AG04449 (cell line): ENCODE measurements around the gene NTN3.

ENCODE experiments used
- CTCF ChIA-PET: fragments of 350-600 bp; formaldehyde crosslinking; extraction: SDS; loops from one replicate; lab custom pipeline; 2021; ENCODE audit warnings: antibody characterized with exemption; lab: Yijun Ruan, JAX
- POLR2A ChIA-PET: fragments of 400-600, 350-600 bp; formaldehyde crosslinking; extraction: SDS; loops from one replicate; lab custom pipeline; 2020; ENCODE audit warnings: antibody characterized with exemption, inconsistent platforms; lab: Yijun Ruan, JAX
- DNase-seq: peaks from one replicate; pipeline ENCODE4 v3.0.0-alpha.2; 2010; ENCODE audit warnings: low read depth, low spot score
- H3K4me3 ChIP-seq: 2 replicates; pipeline ENCODE4 v1.5.1; 2011; ENCODE audit warnings: low read depth, mild to moderate bottlenecking, control low read depth, low read length
- TF ChIP-seq, protein P1 (sequence below): IDR thresholded peaks from one replicate; pipeline ENCODE4 v1.5.1; 2011; ENCODE audit warnings: mild to moderate bottlenecking, moderate library complexity, low read length, control low read depth, inconsistent platforms; ENCODE audit not compliant: insufficient read depth; ENCODE audit errors: missing control alignments

Gene NTN3

GRCh38 chr16:2460916-2461315 lies 10.2 kb upstream of the NTN3 start:
- ChIA-PET CTCF (interaction anchor here (0.7 to 1.1 kb wide), 2 partner anchors 13 to 41 kb away, joined by 3 to 4 read pairs; no protein-coding TSS in a partner anchor), POLR2A (interaction anchor here (1.4 to 1.6 kb wide), 3 partner anchors 8 to 14 kb away, joined by 3 to 5 read pairs (median 5); partner anchors contain the start of gene TBC1D24)
- no peak for DNase-seq
- H3K4me3 ChIP-seq, result peak overlapping the region; percentile 67
- TF ChIP-seq, protein P1, sequence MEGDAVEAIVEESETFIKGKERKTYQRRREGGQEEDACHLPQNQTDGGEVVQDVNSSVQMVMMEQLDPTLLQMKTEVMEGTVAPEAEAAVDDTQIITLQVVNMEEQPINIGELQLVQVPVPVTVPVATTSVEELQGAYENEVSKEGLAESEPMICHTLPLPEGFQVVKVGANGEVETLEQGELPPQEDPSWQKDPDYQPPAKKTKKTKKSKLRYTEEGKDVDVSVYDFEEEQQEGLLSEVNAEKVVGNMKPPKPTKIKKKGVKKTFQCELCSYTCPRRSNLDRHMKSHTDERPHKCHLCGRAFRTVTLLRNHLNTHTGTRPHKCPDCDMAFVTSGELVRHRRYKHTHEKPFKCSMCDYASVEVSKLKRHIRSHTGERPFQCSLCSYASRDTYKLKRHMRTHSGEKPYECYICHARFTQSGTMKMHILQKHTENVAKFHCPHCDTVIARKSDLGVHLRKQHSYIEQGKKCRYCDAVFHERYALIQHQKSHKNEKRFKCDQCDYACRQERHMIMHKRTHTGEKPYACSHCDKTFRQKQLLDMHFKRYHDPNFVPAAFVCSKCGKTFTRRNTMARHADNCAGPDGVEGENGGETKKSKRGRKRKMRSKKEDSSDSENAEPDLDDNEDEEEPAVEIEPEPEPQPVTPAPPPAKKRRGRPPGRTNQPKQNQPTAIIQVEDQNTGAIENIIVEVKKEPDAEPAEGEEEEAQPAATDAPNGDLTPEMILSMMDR, result no peak

- no peak overlapping the region for H3K4me3 ChIP-seq
- ChIA-PET CTCF (interaction anchor here (1.3 kb wide), 2 partner anchors 20 to 22 kb away, joined by 3 read pairs; no protein-coding TSS in a partner anchor), POLR2A (no interaction called here)
- TF ChIP-seq, protein P1, result no peak
- DNase-seq, result no peak
These were observed 8.8 kb upstream of the NTN3 start for GRCh38 chr16:2462031-2462866.

DNA sequence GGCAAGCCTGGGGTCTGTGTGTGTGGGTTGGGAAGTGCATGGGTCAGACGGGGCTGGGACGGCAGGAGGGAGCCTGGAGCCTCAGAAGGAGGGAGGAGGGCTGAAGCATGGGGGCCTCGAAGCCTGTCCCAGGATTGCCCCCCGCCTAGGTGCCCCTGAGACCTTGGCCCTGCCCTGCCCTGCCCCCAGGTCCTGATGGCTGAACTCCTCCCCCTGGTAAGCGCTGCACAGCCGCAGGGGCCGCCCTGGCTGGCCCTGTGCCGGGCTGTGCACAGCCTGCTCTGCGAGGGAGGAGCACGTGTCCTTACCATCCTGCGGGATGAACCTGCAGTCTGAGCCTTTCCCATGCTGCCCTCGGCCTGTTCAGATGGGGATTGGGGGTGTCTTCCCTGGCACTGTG lies 6.8 kb upstream of the NTN3 start:
- CTCF ChIA-PET, result no interaction called here
- POLR2A ChIA-PET, result no interaction called here
- TF ChIP-seq, protein P1, result no peak
- DNase-seq, result no peak
- H3K4me3 ChIP-seq, result no peak overlapping the region

- TF ChIP-seq, protein P1, result no peak
- ChIA-PET CTCF (interaction anchor here (1.7 kb wide), 1 partner anchor 13 kb away, joined by 4 read pairs; no protein-coding TSS in a partner anchor), POLR2A (no interaction called here)
- DNase-seq, result no peak
- H3K4me3 ChIP-seq, result no peak overlapping the region
These were observed 5.3 kb upstream of the NTN3 start for GRCh38 chr16:2465653-2466415.

GRCh38 chr16:2466667-2467527 lies 4.2 kb upstream of the NTN3 start:
- CTCF ChIA-PET, result interaction anchor here (0.7 to 1.7 kb wide), 2 partner anchors 14 to 171 kb away, joined by 3 to 4 read pairs; no protein-coding TSS in a partner anchor
- H3K4me3 ChIP-seq, result peak overlapping the region; percentile 53
- DNase-seq, result no peak
- TF ChIP-seq, protein P1, result no peak
- POLR2A ChIA-PET, result interaction anchor here (0.8 kb wide), 1 partner anchor 39 kb away, joined by 4 read pairs; no protein-coding TSS in a partner anchor
